ENCODE results near the gene CD226. TPM values are rescaled to one million over a fixed set of nuclear protein-coding genes. Genes with fewer than 3 reads are reported as not detected.
"Not testable (repeated sequence)": the region's sequence is repeated elsewhere in the genome, so short reads cannot be mapped to it uniquely, and the experiment has no call there.

The CD226 gene
- total RNA-seq, 1 donor from 2014 or later = 134 TPM

- Mint-ChIP-seq H3K27ac (peak overlapping the region; percentile 72), H3K4me3 (peak overlapping the region; percentile 51), H3K36me3 (ENCODE audit: low read depth) (peaks cover 19% of the 10 kb centered on the region), H3K9me3 (peaks cover 6% of the 10 kb centered on the region), H3K4me1 (ENCODE audit: low read depth) (peaks cover 30% of the 10 kb centered on the region), H3K27me3 (ENCODE audit: insufficient read depth) (no peaks in the 10 kb centered on the region)
- intact Hi-C loops (cut with micrococcal nuclease) = no loop called here
- DNase-seq (ENCODE audit: low spot score) = no peak
Observed at GRCh38 chr18:69953191-69953590, 5.5 kb upstream of the CD226 start.

GRCh38 chr18:69951182-69951581 is 3.5 kb upstream of the CD226 start:
- Mint-ChIP-seq H3K4me3 (no peak overlapping the region), H3K27ac (no peak overlapping the region), H3K4me1 (ENCODE audit: low read depth) (peaks cover 30% of the 10 kb centered on the region), H3K36me3 (ENCODE audit: low read depth) (peaks cover 31% of the 10 kb centered on the region), H3K27me3 (ENCODE audit: insufficient read depth) (no peaks in the 10 kb centered on the region), H3K9me3 (peaks cover 6% of the 10 kb centered on the region)
- intact Hi-C loops (cut with micrococcal nuclease) = no loop called here
- no peak for DNase-seq (ENCODE audit: low spot score)

GRCh38 chr18:69949538-69949936 is 1.9 kb upstream of the CD226 start:
- no peak for DNase-seq (ENCODE audit: low spot score)
- H3K4me1 Mint-ChIP-seq (ENCODE audit: low read depth) = peaks cover 35% of the 10 kb centered on the region
- peaks cover 6% of the 10 kb centered on the region for H3K9me3 Mint-ChIP-seq
- no peak overlapping the region for H3K27ac Mint-ChIP-seq
- no peaks in the 10 kb centered on the region for H3K27me3 Mint-ChIP-seq (ENCODE audit: insufficient read depth)
- peaks cover 45% of the 10 kb centered on the region for H3K36me3 Mint-ChIP-seq (ENCODE audit: low read depth)
- intact Hi-C loops (cut with micrococcal nuclease) = loop anchor here (1.0 to 5.0 kb wide), 3 partner anchors 8 to 957 kb away; no protein-coding TSS in a partner anchor
- H3K4me3 Mint-ChIP-seq = no peak overlapping the region

DNA sequence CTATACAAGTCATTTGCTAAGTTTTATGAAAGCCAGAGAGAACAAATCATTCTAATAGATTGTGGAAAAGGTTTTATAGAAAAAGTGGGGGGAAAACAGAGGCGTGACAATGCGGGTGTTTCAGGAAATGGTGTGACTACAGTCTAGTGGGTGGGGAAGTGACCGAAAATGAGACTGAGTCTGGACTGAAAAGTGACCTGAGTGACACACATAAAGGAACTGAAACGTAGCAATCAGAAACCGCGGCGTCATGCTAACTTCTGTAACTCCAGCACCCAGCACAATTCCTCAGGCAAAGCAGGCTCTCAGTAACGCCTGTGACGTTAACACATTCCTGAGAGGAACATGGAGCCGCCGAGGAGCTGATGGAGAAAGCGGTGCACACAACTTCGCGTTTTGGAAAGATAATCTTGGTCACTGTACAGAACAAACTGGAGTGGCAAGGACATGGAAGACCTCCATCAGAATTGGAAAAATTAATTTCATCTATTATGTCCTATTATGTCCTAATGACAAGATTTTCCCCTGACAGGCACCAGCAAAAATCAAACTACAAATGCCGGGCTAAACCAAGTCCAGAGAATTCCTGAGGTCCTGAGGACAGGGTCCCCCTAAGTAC is 1.4 kb upstream of the CD226 start:
- no peak overlapping the region for H3K4me3 Mint-ChIP-seq
- peaks cover 35% of the 10 kb centered on the region for H3K4me1 Mint-ChIP-seq (ENCODE audit: low read depth)
- no peaks in the 10 kb centered on the region for H3K27me3 Mint-ChIP-seq (ENCODE audit: insufficient read depth)
- H3K36me3 Mint-ChIP-seq (ENCODE audit: low read depth) = peaks cover 49% of the 10 kb centered on the region
- no peak overlapping the region for H3K27ac Mint-ChIP-seq
- H3K9me3 Mint-ChIP-seq = peaks cover 6% of the 10 kb centered on the region
- intact Hi-C loops (cut with micrococcal nuclease) = loop anchor here (1.0 to 5.0 kb wide), 3 partner anchors 8 to 957 kb away; no protein-coding TSS in a partner anchor
- peak; percentile 40 for DNase-seq (ENCODE audit: low spot score)

- H3K9me3 Mint-ChIP-seq = peaks cover 5% of the 10 kb centered on the region
- DNase-seq (ENCODE audit: low spot score) = no peak
- H3K4me3 Mint-ChIP-seq = no peak overlapping the region
- H3K4me1 Mint-ChIP-seq (ENCODE audit: low read depth) = peaks cover 38% of the 10 kb centered on the region
- intact Hi-C loops (cut with micrococcal nuclease) = loop anchor here (5.0 kb wide), 2 partner anchors 124 to 956 kb away; no protein-coding TSS in a partner anchor
- peaks cover 53% of the 10 kb centered on the region for H3K36me3 Mint-ChIP-seq (ENCODE audit: low read depth)
- H3K27ac Mint-ChIP-seq = no peak overlapping the region
- no peaks in the 10 kb centered on the region for H3K27me3 Mint-ChIP-seq (ENCODE audit: insufficient read depth)
Observed at GRCh38 chr18:69948256-69948655, 583 bp upstream of the CD226 start.

- Mint-ChIP-seq H3K4me3 (no peak overlapping the region), H3K27ac (no peak overlapping the region), H3K4me1 (ENCODE audit: low read depth) (peaks cover 46% of the 10 kb centered on the region), H3K36me3 (ENCODE audit: low read depth) (peaks cover 59% of the 10 kb centered on the region), H3K9me3 (peaks cover 12% of the 10 kb centered on the region), H3K27me3 (ENCODE audit: insufficient read depth) (no peaks in the 10 kb centered on the region)
- intact Hi-C loops (cut with micrococcal nuclease) = loop anchor here (5.0 kb wide), 2 partner anchors 126 to 954 kb away; no protein-coding TSS in a partner anchor
- no peak for DNase-seq (ENCODE audit: low spot score)
Observed at GRCh38 chr18:69946608-69947155, 991 bp downstream of the CD226 start.

DNA sequence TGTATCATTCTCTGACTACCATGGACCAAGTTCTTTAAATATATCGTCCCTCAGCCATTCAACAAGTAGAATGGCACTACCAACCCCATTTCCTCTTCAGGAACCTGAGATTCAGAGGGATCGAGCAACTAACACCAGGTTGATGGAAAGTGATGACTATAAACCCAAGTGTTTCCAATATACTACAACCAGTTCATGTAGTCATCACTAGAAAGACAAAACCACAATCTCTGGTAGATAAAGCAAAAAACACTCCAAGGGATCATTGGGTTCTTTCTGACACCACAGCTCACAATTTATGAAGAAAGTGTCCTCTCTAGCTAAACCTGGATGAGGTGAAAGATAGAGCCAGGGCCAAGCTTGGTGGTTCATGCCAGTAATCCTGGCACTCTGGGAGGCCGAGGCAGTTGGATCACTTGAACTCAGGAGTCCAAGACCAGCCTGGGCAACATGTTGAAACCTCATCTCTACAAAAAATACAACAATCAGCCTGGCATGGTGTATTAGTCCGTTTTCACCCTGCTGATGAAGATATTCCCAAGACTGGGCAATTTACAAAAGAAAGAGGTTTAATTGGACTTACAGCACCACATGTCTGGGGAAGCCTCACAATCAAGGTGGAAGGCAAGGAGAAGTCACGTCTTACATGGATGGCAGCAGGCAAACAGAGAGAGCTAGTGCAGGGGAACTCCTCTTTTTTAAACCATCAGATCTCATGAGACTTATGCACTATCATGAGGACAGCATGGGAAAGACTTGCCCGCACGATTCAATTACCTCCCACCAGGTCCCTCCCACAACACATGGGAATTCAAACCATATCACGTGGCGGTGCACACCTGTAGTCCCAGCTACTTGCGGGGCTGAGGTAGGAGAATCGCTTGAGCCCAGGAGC is 2.2 kb downstream of the CD226 start:
- Mint-ChIP-seq H3K27me3 (ENCODE audit: insufficient read depth) (no peaks in the 10 kb centered on the region), H3K4me3 (no peak overlapping the region), H3K36me3 (ENCODE audit: low read depth) (peaks cover 64% of the 10 kb centered on the region), H3K9me3 (peaks cover 19% of the 10 kb centered on the region), H3K27ac (no peak overlapping the region), H3K4me1 (ENCODE audit: low read depth) (peaks cover 43% of the 10 kb centered on the region)
- intact Hi-C loops (cut with micrococcal nuclease) = loop anchor here (1.0 to 5.0 kb wide), 7 partner anchors 10 to 953 kb away; no protein-coding TSS in a partner anchor
- DNase-seq (ENCODE audit: low spot score) = no peak

DNA sequence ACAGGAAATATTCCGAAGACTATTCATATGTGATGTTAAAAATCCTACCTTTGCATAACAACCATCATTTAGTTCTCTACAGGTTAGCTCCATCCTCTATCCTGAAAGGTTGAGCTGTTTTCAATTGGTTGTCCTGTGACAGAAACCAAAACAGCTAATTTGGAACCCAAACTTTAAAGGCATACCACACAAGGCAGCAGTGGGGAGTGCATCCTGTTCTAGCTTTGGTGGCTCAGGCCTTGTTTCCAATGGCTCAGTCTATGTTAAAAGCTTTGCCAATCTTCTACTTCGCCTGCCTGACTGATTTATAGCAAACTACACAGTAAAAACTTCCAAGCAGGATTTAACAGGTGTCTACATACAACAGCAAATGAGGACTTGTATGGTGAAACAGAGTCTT is 3.2 kb downstream of the CD226 start:
- peaks cover 29% of the 10 kb centered on the region for H3K9me3 Mint-ChIP-seq
- H3K4me1 Mint-ChIP-seq (ENCODE audit: low read depth) = peaks cover 53% of the 10 kb centered on the region
- peaks cover 74% of the 10 kb centered on the region for H3K36me3 Mint-ChIP-seq (ENCODE audit: low read depth)
- H3K27ac Mint-ChIP-seq = no peak overlapping the region
- DNase-seq (ENCODE audit: low spot score) = no peak
- no peak overlapping the region for H3K4me3 Mint-ChIP-seq
- H3K27me3 Mint-ChIP-seq (ENCODE audit: insufficient read depth) = no peaks in the 10 kb centered on the region
- intact Hi-C loops (cut with micrococcal nuclease) = no loop called here

DNA sequence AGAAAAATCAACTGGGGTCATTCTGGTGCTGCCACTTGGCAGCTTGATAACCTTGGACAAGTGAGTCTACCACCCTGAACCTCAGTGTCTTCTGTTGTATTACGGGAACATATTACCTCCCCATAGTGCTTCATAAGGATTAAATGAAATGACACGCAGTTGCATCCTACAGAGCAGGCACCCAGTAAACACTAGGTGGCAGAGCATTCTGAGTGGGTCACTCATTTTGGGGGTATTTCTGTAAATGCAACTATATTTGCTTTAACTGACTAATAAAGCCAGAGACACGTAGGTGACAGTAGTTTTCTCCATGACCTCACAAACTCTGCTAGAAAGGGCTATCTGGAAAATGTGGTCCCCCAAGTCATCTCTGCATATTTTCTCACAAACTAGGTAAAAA is 4.7 kb downstream of the CD226 start:
- no peak for DNase-seq (ENCODE audit: low spot score)
- peaks cover 86% of the 10 kb centered on the region for H3K36me3 Mint-ChIP-seq (ENCODE audit: low read depth)
- H3K27me3 Mint-ChIP-seq (ENCODE audit: insufficient read depth) = no peaks in the 10 kb centered on the region
- peak overlapping the region; percentile 80 for H3K27ac Mint-ChIP-seq
- peaks cover 62% of the 10 kb centered on the region for H3K4me1 Mint-ChIP-seq (ENCODE audit: low read depth)
- intact Hi-C loops (cut with micrococcal nuclease) = no loop called here
- no peak overlapping the region for H3K4me3 Mint-ChIP-seq
- peaks cover 33% of the 10 kb centered on the region for H3K9me3 Mint-ChIP-seq

DNA sequence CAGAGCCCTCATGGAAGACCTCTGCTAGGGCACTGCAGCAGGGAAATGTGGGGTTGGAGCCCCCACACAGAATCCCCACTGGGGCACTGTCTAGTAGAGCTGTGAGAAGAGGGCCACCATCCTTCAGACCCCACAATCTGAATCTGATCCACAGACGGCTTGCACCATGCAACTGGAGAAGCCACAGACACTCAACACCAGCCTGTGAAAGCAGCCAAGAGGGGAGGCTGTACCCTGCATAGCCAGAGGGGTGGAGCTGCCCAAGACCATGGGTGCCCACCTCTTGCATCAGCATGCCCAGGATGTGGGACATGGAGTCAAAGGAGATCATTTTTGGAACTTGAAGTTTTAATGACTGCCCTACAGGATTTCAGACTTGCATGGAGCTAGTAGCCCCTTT is 6.5 kb downstream of the CD226 start:
- no peak for DNase-seq (ENCODE audit: low spot score)
- Mint-ChIP-seq H3K27ac (no peak overlapping the region), H3K36me3 (ENCODE audit: low read depth) (peaks cover 82% of the 10 kb centered on the region), H3K4me1 (ENCODE audit: low read depth) (peaks cover 70% of the 10 kb centered on the region), H3K9me3 (peaks cover 33% of the 10 kb centered on the region), H3K27me3 (ENCODE audit: insufficient read depth) (no peaks in the 10 kb centered on the region), H3K4me3 (no peak overlapping the region)
- intact Hi-C loops (cut with micrococcal nuclease) = no loop called here

- Mint-ChIP-seq H3K27ac (peak overlapping the region; percentile 70), H3K4me3 (peak overlapping the region; percentile 65), H3K9me3 (peaks cover 33% of the 10 kb centered on the region), H3K4me1 (ENCODE audit: low read depth) (peaks cover 60% of the 10 kb centered on the region), H3K36me3 (ENCODE audit: low read depth) (peaks cover 68% of the 10 kb centered on the region)
- H3K27me3 Mint-ChIP-seq (ENCODE audit: insufficient read depth); DNase-seq (ENCODE audit: low spot score): not testable (repeated sequence)
- intact Hi-C loops (cut with micrococcal nuclease) = loop anchor here (5.0 to 10.0 kb wide), 2 partner anchors 147 to 1225 kb away; partner anchors contain the start of gene TMX3
Observed at GRCh38 chr18:69939812-69940211, 7.9 kb downstream of the CD226 start.

GRCh38 chr18:69936191-69936558 is 11.5 kb downstream of the CD226 start:
- H3K27ac Mint-ChIP-seq = no peak overlapping the region

More at GRCh38 chr18:69936191-69936558, 11.5 kb downstream of the CD226 start:
- Mint-ChIP-seq H3K36me3 (ENCODE audit: low read depth) (peaks cover 38% of the 10 kb centered on the region), H3K4me1 (ENCODE audit: low read depth) (peaks cover 30% of the 10 kb centered on the region), H3K9me3 (peaks cover 16% of the 10 kb centered on the region), H3K27me3 (ENCODE audit: insufficient read depth) (peaks cover 2% of the 10 kb centered on the region), H3K4me3 (no peak overlapping the region)
- intact Hi-C loops (cut with micrococcal nuclease) = loop anchor here (5.0 to 10.0 kb wide), 2 partner anchors 151 to 1221 kb away; partner anchors contain the start of gene TMX3
- DNase-seq (ENCODE audit: low spot score) = no peak
